ENCODE data around the gene PEAK1.

PEAK1 gene

DNA sequence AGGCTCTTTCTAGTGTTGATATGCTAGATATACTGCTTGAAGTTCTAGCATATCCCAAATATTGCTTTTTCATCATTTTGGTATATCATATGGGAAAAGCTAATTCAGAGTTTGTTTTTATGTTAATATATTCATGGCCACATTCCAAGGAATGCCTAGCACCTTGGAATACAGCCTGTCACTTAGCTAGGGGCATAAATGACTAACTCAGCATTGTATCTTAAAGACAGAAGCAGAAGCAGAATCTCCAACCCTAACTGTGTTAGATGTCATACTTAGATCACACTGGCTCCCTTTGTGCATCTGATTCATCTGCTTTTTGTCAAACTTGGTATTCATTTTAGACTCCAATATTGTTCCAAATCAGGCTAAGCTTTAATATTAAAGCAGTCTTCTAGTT lies 218.2 kb downstream of the PEAK1 start:
- H3K9me2 ChIP-seq (replicated peaks; ENCODE audit: insufficient read depth, low read length) = no peaks in the 10 kb centered on the region
- no peak overlapping the region for H3K4me2 ChIP-seq (ENCODE audit: low read depth, low read length, poor library complexity, severe bottlenecking)
- H3K9me3 ChIP-seq (ENCODE audit: insufficient read depth, low read length) = no peaks in the 10 kb centered on the region
- no peaks in the 10 kb centered on the region for H3K27me3 ChIP-seq (ENCODE audit: low read length)
- no peaks in the 10 kb centered on the region for H3F3A ChIP-seq (ENCODE audit: insufficient read depth)
- H2AFZ ChIP-seq (ENCODE audit: low read depth, low read length, severe bottlenecking) = no peak overlapping the region
- H3K79me2 ChIP-seq (ENCODE audit: insufficient read depth, low read length) = no peaks in the 10 kb centered on the region
- no peak overlapping the region for H3K27ac ChIP-seq (ENCODE audit: low read depth, low read length)
- no peak overlapping the region for H3K4me3 ChIP-seq (ENCODE audit: insufficient read depth, low read length, poor library complexity, severe bottlenecking)
- TF ChIP-seq, protein P1, sequence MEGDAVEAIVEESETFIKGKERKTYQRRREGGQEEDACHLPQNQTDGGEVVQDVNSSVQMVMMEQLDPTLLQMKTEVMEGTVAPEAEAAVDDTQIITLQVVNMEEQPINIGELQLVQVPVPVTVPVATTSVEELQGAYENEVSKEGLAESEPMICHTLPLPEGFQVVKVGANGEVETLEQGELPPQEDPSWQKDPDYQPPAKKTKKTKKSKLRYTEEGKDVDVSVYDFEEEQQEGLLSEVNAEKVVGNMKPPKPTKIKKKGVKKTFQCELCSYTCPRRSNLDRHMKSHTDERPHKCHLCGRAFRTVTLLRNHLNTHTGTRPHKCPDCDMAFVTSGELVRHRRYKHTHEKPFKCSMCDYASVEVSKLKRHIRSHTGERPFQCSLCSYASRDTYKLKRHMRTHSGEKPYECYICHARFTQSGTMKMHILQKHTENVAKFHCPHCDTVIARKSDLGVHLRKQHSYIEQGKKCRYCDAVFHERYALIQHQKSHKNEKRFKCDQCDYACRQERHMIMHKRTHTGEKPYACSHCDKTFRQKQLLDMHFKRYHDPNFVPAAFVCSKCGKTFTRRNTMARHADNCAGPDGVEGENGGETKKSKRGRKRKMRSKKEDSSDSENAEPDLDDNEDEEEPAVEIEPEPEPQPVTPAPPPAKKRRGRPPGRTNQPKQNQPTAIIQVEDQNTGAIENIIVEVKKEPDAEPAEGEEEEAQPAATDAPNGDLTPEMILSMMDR (IDR thresholded peaks at IDR 0.05; ENCODE audit: insufficient read depth, low read length, poor library complexity, severe bottlenecking) = no peak
- TF ChIP-seq EZH2phosphoT487 (conservative IDR thresholded peaks at IDR 0.05; ENCODE audit: low read length) = no peak
- no peak overlapping the region for H3K9ac ChIP-seq (ENCODE audit: low read length)
- no peaks in the 10 kb centered on the region; the same call in 1 of the 2 replicates for H3K36me3 ChIP-seq (ENCODE audit: low read length)
- H4K20me1 ChIP-seq (ENCODE audit: low read depth, low read length) = no peaks in the 10 kb centered on the region

DNA sequence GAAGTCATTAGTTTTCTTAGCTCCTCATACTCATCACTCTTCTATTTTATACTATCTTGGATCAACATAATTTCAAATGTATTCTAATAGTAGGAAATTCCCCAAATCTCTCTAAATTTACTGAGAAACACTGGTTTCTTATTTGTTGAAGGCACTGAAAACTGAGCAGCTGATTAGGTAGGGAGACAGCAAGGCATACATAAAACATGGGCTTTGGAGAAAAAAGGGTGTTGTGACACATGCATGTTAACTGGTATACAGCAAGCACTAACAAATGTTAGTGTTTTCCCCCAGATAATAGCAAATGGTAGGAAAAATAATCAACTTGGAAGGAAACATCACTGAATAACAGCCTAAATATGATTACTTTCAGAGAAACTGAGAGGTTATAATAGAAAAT lies 223.5 kb downstream of the PEAK1 start:
- no peaks in the 10 kb centered on the region; the same call in 1 of the 2 replicates for H3K36me3 ChIP-seq (ENCODE audit: low read length)
- H3K9me3 ChIP-seq (ENCODE audit: insufficient read depth, low read length) = no peaks in the 10 kb centered on the region
- no peak overlapping the region for H2AFZ ChIP-seq (ENCODE audit: low read depth, low read length, severe bottlenecking)
- no peak overlapping the region for H3K4me2 ChIP-seq (ENCODE audit: low read depth, low read length, poor library complexity, severe bottlenecking)
- H3F3A ChIP-seq (ENCODE audit: insufficient read depth) = no peaks in the 10 kb centered on the region
- H4K20me1 ChIP-seq (ENCODE audit: low read depth, low read length) = no peaks in the 10 kb centered on the region
- no peaks in the 10 kb centered on the region for H3K79me2 ChIP-seq (ENCODE audit: insufficient read depth, low read length)
- H3K27ac ChIP-seq (ENCODE audit: low read depth, low read length) = no peak overlapping the region
- H3K4me3 ChIP-seq (ENCODE audit: insufficient read depth, low read length, poor library complexity, severe bottlenecking) = no peak overlapping the region
- TF ChIP-seq, protein P1 (IDR thresholded peaks at IDR 0.05; ENCODE audit: insufficient read depth, low read length, poor library complexity, severe bottlenecking) = no peak
- no peak for TF ChIP-seq EZH2phosphoT487 (conservative IDR thresholded peaks at IDR 0.05; ENCODE audit: low read length)
- H3K9me2 ChIP-seq (replicated peaks; ENCODE audit: insufficient read depth, low read length) = no peaks in the 10 kb centered on the region
- H3K9ac ChIP-seq (ENCODE audit: low read length) = no peak overlapping the region
- H3K27me3 ChIP-seq (ENCODE audit: low read length) = no peaks in the 10 kb centered on the region

DNA sequence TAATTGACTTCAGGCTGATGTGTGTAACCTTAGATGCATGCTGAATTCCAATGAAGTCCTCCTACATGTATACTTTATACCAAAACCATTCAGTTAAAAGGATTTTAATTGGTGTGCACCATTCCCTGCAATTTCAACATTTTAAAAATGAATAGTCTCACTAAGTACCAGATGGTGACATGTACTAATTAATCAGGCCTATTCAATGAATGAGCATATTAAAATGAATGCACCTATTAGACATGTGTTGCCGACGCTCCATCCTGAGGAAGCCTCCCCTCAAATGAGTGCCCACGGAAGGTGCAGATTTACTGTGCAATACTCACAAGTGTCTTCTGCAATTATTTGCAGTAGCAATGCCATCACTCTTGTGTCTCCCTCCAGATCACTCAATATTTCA lies 224.3 kb downstream of the PEAK1 start:
- Histone ChIP-seq H3K9me3 (ENCODE audit: insufficient read depth, low read length) (no peaks in the 10 kb centered on the region), H3K4me3 (ENCODE audit: insufficient read depth, low read length, poor library complexity, severe bottlenecking) (no peak overlapping the region), H3K27me3 (ENCODE audit: low read length) (no peaks in the 10 kb centered on the region), H3K27ac (ENCODE audit: low read depth, low read length) (no peak overlapping the region), H3K9ac (ENCODE audit: low read length) (no peak overlapping the region), H2AFZ (ENCODE audit: low read depth, low read length, severe bottlenecking) (no peak overlapping the region), H3K4me2 (ENCODE audit: low read depth, low read length, poor library complexity, severe bottlenecking) (no peak overlapping the region), H3K36me3 (ENCODE audit: low read length) (no peaks in the 10 kb centered on the region; the same call in 1 of the 2 replicates), H4K20me1 (ENCODE audit: low read depth, low read length) (no peaks in the 10 kb centered on the region), H3K79me2 (ENCODE audit: insufficient read depth, low read length) (no peaks in the 10 kb centered on the region), H3K9me2 (replicated peaks; ENCODE audit: insufficient read depth, low read length) (no peaks in the 10 kb centered on the region), H3F3A (ENCODE audit: insufficient read depth) (no peaks in the 10 kb centered on the region)
- TF ChIP-seq, protein P1 (IDR thresholded peaks at IDR 0.05; ENCODE audit: insufficient read depth, low read length, poor library complexity, severe bottlenecking) = no peak
- TF ChIP-seq EZH2phosphoT487 (conservative IDR thresholded peaks at IDR 0.05; ENCODE audit: low read length) = no peak

Measured in SU-DHL-6 (cell line).